Mesenchymal stem cell (in vitro differentiated cells and primary cell): ENCODE results near the gene OR11L1.

Experiments
- DNase-seq: peaks from one replicate; pipeline ENCODE4 v3.0.0-alpha.2; 2013
- H2AFZ ChIP-seq: one replicate; pipeline ENCODE4 v1.6.1; 2013; ENCODE audit warnings: low read depth, mild to moderate bottlenecking, control low read depth, inconsistent platforms, low read length, moderate library complexity
- H2AK5ac ChIP-seq: 2 replicates; pipeline ENCODE4 v1.6.1; 2013; ENCODE audit warnings: low read length, moderate library complexity, mild to moderate bottlenecking, inconsistent platforms; ENCODE audit not compliant: severe bottlenecking
- H2BK120ac ChIP-seq: one replicate; pipeline ENCODE4 v1.6.1; 2013; ENCODE audit warnings: low read depth, mild to moderate bottlenecking, inconsistent platforms, low read length, moderate library complexity
- H2BK12ac ChIP-seq, 2 experiments: one replicate each; pipeline ENCODE4 v1.6.1; 2013; ENCODE audit warnings: inconsistent platforms in 2 of 2, low read length in 2 of 2, mild to moderate bottlenecking in 2 of 2, moderate library complexity in 2 of 2, control low read depth in 1 of 2
- H2BK15ac ChIP-seq: one replicate; pipeline ENCODE4 v1.6.1; 2013; ENCODE audit warnings: mild to moderate bottlenecking, low read depth, inconsistent platforms; ENCODE audit not compliant: poor library complexity, severe bottlenecking
- H2BK5ac ChIP-seq: 2 replicates; pipeline ENCODE4 v1.6.1; 2013; ENCODE audit warnings: low read depth, mild to moderate bottlenecking, low read length, control low read depth, inconsistent platforms; ENCODE audit not compliant: poor library complexity, severe bottlenecking
- H3K14ac ChIP-seq, 2 experiments: one replicate each; pipeline ENCODE4 v1.6.1; 2013; ENCODE audit warnings: inconsistent platforms in 2 of 2, low read length in 2 of 2, control low read depth in 1 of 2, mild to moderate bottlenecking in 1 of 2, moderate library complexity in 1 of 2
- H3K18ac ChIP-seq, 2 experiments: one replicate each; pipeline ENCODE4 v1.6.1; 2013; ENCODE audit warnings: inconsistent platforms in 2 of 2, low read length in 2 of 2, control low read depth in 1 of 2, low read depth in 1 of 2, mild to moderate bottlenecking in 1 of 2
- H3K23ac ChIP-seq, 2 experiments: one replicate each; pipeline ENCODE4 v1.6.1; 2013; ENCODE audit warnings: inconsistent platforms in 2 of 2, low read length in 2 of 2, mild to moderate bottlenecking in 2 of 2, moderate library complexity in 2 of 2, control low read depth in 1 of 2
- H3K27ac ChIP-seq: 2 replicates; pipeline ENCODE4 v1.5.1; 2013; ENCODE audit warnings: mild to moderate bottlenecking, moderate library complexity, low read length, control low read depth, inconsistent platforms; ENCODE audit not compliant: poor library complexity, severe bottlenecking
- H3K27me3 ChIP-seq, 2 experiments: 2 replicates each; pipeline versions ENCODE4 v1.6.1 to v1.7.0; 2013; ENCODE audit warnings: low read length in 2 of 2, mild to moderate bottlenecking in 2 of 2, moderate library complexity in 2 of 2, control low read depth in 1 of 2, inconsistent platforms in 1 of 2; ENCODE audit not compliant: control insufficient read depth in 1 of 2, insufficient read depth in 1 of 2
- H3K36me3 ChIP-seq, 2 experiments: 2 replicates each; pipeline versions ENCODE4 v1.6.1 to v1.7.0; 2013; ENCODE audit warnings: low read length in 2 of 2, control low read depth in 1 of 2, inconsistent platforms in 1 of 2, low read depth in 1 of 2, mild to moderate bottlenecking in 1 of 2; ENCODE audit not compliant: insufficient read depth in 2 of 2, control insufficient read depth in 1 of 2
- H3K4ac ChIP-seq, 2 experiments: one replicate each; pipeline ENCODE4 v1.6.1; 2013; ENCODE audit warnings: inconsistent platforms in 2 of 2, low read length in 2 of 2, mild to moderate bottlenecking in 2 of 2, moderate library complexity in 2 of 2, control low read depth in 1 of 2, low read depth in 1 of 2
- H3K4me1 ChIP-seq: 2 replicates; pipeline ENCODE4 v1.6.1; 2013; ENCODE audit warnings: low read depth, low read length, control low read depth; ENCODE audit not compliant: control insufficient read depth, insufficient read depth
- H3K4me2 ChIP-seq: 2 replicates; pipeline ENCODE4 v1.6.1; 2013; ENCODE audit warnings: low read length, mild to moderate bottlenecking, inconsistent platforms; ENCODE audit not compliant: poor library complexity, severe bottlenecking
- H3K4me3 ChIP-seq, 2 experiments: 2 replicates each; pipeline versions ENCODE4 v1.5.1 to v1.7.0; 2013; ENCODE audit warnings: low read length in 2 of 2, mild to moderate bottlenecking in 2 of 2, control low read depth in 1 of 2, low read depth in 1 of 2; ENCODE audit not compliant: insufficient read depth in 1 of 2
- H3K79me1 ChIP-seq: replicated peaks from 2 replicates; pipeline ENCODE4 v1.6.1; 2013; ENCODE audit warnings: mild to moderate bottlenecking, control low read depth, low read length, inconsistent platforms; ENCODE audit not compliant: poor library complexity, severe bottlenecking
- H3K9ac ChIP-seq: 2 replicates; pipeline ENCODE4 v1.7.0; 2013; ENCODE audit warnings: mild to moderate bottlenecking, low read length, moderate library complexity
- H3K9me3 ChIP-seq: 2 replicates; pipeline ENCODE4 v1.7.0; 2013; ENCODE audit warnings: mild to moderate bottlenecking, low read length; ENCODE audit not compliant: control insufficient read depth
- H4K8ac ChIP-seq: one replicate; pipeline ENCODE4 v1.6.1; 2013; ENCODE audit warnings: inconsistent platforms, mild to moderate bottlenecking, low read length, moderate library complexity
- H4K91ac ChIP-seq: one replicate; pipeline ENCODE4 v1.6.1; 2013; ENCODE audit warnings: mild to moderate bottlenecking, low read length, inconsistent platforms
- WGBS: methylation state at CpG from one replicate; pipeline ENCODE4 v1.1.7; 2013; ENCODE audit warnings: mixed read lengths; 5-methylcytosine and 5-hydroxymethylcytosine counted together

Gene OR11L1

GRCh38 chr1:247864644-247865043 lies 22.9 kb upstream of the OR11L1 start:
- Histone ChIP-seq H4K8ac (no peak overlapping the region), H3K23ac (no peak overlapping the region), H3K4me3 (no peak overlapping the region), H2BK120ac (no peak overlapping the region), H3K4me2 (no peak overlapping the region), H3K4ac (no peak overlapping the region), H2BK15ac (no peak overlapping the region), H2BK12ac (no peak overlapping the region), H3K4me1 (no peaks in the 10 kb centered on the region), H3K36me3 (peaks cover 4 to 6% of the 10 kb centered on the region in 2 experiments), H3K9me3 (peaks cover 5% of the 10 kb centered on the region), H3K27ac (no peak overlapping the region), H4K91ac (no peak overlapping the region), H3K18ac (no peak overlapping the region), H2AK5ac (no peak overlapping the region), H2BK5ac (no peak overlapping the region), H3K79me1 (no peaks in the 10 kb centered on the region), H3K14ac (no peak overlapping the region), H2AFZ (no peak overlapping the region), H3K9ac (peak overlapping the region; percentile 44), H3K27me3 (no peaks in the 10 kb centered on the region)
- DNase-seq, result no peak
- 90% methylated on average over 14 of the region's 17 CpGs for WGBS

GRCh38 chr1:247862756-247863155 lies 21.1 kb upstream of the OR11L1 start:
- H2BK12ac ChIP-seq, result no peak overlapping the region
- no peak overlapping the region for H3K27ac ChIP-seq
- no peak overlapping the region for H3K4me3 ChIP-seq
- no peak overlapping the region for H2BK15ac ChIP-seq
- no peak overlapping the region for H3K18ac ChIP-seq
- H4K8ac ChIP-seq, result no peak overlapping the region
- H3K9ac ChIP-seq, result no peak overlapping the region
- H2BK120ac ChIP-seq, result no peak overlapping the region
- peaks cover 2% of the 10 kb centered on the region for H3K79me1 ChIP-seq
- WGBS, result no CpG with 5 or more reads among the region's 4 CpGs
- H2AFZ ChIP-seq, result no peak overlapping the region
- H3K4ac ChIP-seq, result no peak overlapping the region
- H3K14ac ChIP-seq, result no peak overlapping the region
- H3K23ac ChIP-seq, result no peak overlapping the region
- peaks cover under 1 to 4% of the 10 kb centered on the region in 2 experiments for H3K36me3 ChIP-seq
- H4K91ac ChIP-seq, result no peak overlapping the region
- no peak overlapping the region for H3K4me2 ChIP-seq
- H2AK5ac ChIP-seq, result no peak overlapping the region
- H3K4me1 ChIP-seq, result peaks cover 2% of the 10 kb centered on the region
- no peaks in the 10 kb centered on the region for H3K27me3 ChIP-seq
- H3K9me3 ChIP-seq, result peaks cover 1% of the 10 kb centered on the region
- H2BK5ac ChIP-seq, result no peak overlapping the region
- no peak for DNase-seq

GRCh38 chr1:247857985-247858619 lies 16.4 kb upstream of the OR11L1 start:
- H2AK5ac ChIP-seq, result no peak overlapping the region
- H3K4me2 ChIP-seq, result peak overlapping the region; percentile 93
- H3K27me3 ChIP-seq, result no peaks in the 10 kb centered on the region
- H3K4ac ChIP-seq, result no peak overlapping the region
- no peak overlapping the region for H3K18ac ChIP-seq
- peak overlapping the region; percentile 29 for H3K9ac ChIP-seq
- H3K36me3 ChIP-seq, result no peaks in the 10 kb centered on the region
- 68% methylated on average over 12 of the region's 15 CpGs for WGBS
- peak; percentile 0 for DNase-seq
- H2BK120ac ChIP-seq, result no peak overlapping the region
- no peak overlapping the region for H2BK12ac ChIP-seq
- no peak overlapping the region for H2BK15ac ChIP-seq
- H4K91ac ChIP-seq, result no peak overlapping the region
- H3K4me1 ChIP-seq, result peaks cover 12% of the 10 kb centered on the region
- H3K4me3 ChIP-seq, result peak overlapping the region; percentile 68 to 72
- no peaks in the 10 kb centered on the region for H3K9me3 ChIP-seq
- H3K23ac ChIP-seq, result no peak overlapping the region
- H2AFZ ChIP-seq, result no peak overlapping the region
- no peak overlapping the region for H4K8ac ChIP-seq
- H3K27ac ChIP-seq, result no peak overlapping the region
- H3K14ac ChIP-seq, result no peak overlapping the region
- H3K79me1 ChIP-seq, result peaks cover 2% of the 10 kb centered on the region
- H2BK5ac ChIP-seq, result no peak overlapping the region

- Histone ChIP-seq H2AK5ac (no peak within 1 kb of the TSS), H3K36me3 (no peaks in the 10 kb centered on the region), H3K9ac (peak within 1 kb of the TSS; percentile 29), H2BK15ac (no peak within 1 kb of the TSS), H3K4me2 (peak within 1 kb of the TSS; percentile 93), H2BK12ac (no peak within 1 kb of the TSS), H3K4me3 (peak within 1 kb of the TSS; percentile 68 to 72), H2AFZ (peak within 1 kb of the TSS; percentile 63), H3K14ac (no peak within 1 kb of the TSS), H3K27me3 (no peaks in the 10 kb centered on the region), H4K91ac (no peak within 1 kb of the TSS), H3K9me3 (no peaks in the 10 kb centered on the region), H3K23ac (no peak within 1 kb of the TSS), H3K27ac (no peak within 1 kb of the TSS), H2BK120ac (no peak within 1 kb of the TSS), H3K18ac (no peak within 1 kb of the TSS), H3K4me1 (peaks cover 12% of the 10 kb centered on the region), H4K8ac (peak within 1 kb of the TSS; percentile 9), H3K4ac (no peak within 1 kb of the TSS), H2BK5ac (no peak within 1 kb of the TSS), H3K79me1 (peaks cover 2% of the 10 kb centered on the region)
- 4% methylated on average over 59 of the region's 109 CpGs for WGBS
- peak; percentile 13 for DNase-seq
Measured at GRCh38 chr1:247857069-247857984, 15.6 kb upstream of the OR11L1 start, which contains the start of gene TRIM58. TSS of gene TRIM58 (plus strand) at chr1:247857187. CDS start at chr1:247857247, 60 bp downstream.
